Measurements from ENCODE around the gene DNAH12. TPM values are rescaled to one million over a fixed set of nuclear protein-coding genes. Genes with fewer than 3 reads are reported as not detected.
"Not testable (repeated sequence)": the region's sequence is repeated elsewhere in the genome, so short reads cannot be mapped to it uniquely, and the experiment has no call there.

The DNAH12 gene
- total RNA-seq, 1 donor from 2014 or later = 0.02 TPM

- Mint-ChIP-seq H3K36me3 (no peaks in the 10 kb centered on the region), H3K27ac (no peak overlapping the region), H3K27me3 (ENCODE audit: insufficient read depth, low read depth) (no peaks in the 10 kb centered on the region), H3K4me3 (no peak overlapping the region), H3K4me1 (no peaks in the 10 kb centered on the region), H3K9me3 (no peaks in the 10 kb centered on the region)
- TF ChIP-seq EZH2 (IDR thresholded peaks at IDR 0.05) = no peak
- TF ChIP-seq EZH2phosphoT487 (IDR thresholded peaks at IDR 0.05) = no peak
- TF ChIP-seq, protein P1, sequence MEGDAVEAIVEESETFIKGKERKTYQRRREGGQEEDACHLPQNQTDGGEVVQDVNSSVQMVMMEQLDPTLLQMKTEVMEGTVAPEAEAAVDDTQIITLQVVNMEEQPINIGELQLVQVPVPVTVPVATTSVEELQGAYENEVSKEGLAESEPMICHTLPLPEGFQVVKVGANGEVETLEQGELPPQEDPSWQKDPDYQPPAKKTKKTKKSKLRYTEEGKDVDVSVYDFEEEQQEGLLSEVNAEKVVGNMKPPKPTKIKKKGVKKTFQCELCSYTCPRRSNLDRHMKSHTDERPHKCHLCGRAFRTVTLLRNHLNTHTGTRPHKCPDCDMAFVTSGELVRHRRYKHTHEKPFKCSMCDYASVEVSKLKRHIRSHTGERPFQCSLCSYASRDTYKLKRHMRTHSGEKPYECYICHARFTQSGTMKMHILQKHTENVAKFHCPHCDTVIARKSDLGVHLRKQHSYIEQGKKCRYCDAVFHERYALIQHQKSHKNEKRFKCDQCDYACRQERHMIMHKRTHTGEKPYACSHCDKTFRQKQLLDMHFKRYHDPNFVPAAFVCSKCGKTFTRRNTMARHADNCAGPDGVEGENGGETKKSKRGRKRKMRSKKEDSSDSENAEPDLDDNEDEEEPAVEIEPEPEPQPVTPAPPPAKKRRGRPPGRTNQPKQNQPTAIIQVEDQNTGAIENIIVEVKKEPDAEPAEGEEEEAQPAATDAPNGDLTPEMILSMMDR (IDR thresholded peaks at IDR 0.05) = no peak
- H3K27ac ChIP-seq = no peak overlapping the region
- H3K27me3 ChIP-seq = no peaks in the 10 kb centered on the region
- no peaks in the 10 kb centered on the region for H3K9me3 ChIP-seq (ENCODE audit: low read depth)
- no peaks in the 10 kb centered on the region for H4K20me1 ChIP-seq (ENCODE audit: low read depth)
- no peaks in the 10 kb centered on the region for H3F3A ChIP-seq (ENCODE audit: low read depth)
- no peak overlapping the region for H3K4me3 ChIP-seq
- no peak overlapping the region for H2AFZ ChIP-seq (replicated peaks)
- no peaks in the 10 kb centered on the region for H3K4me1 ChIP-seq
- no peaks in the 10 kb centered on the region for H3K79me2 ChIP-seq (ENCODE audit: low read depth)
- no peaks in the 10 kb centered on the region for H3K36me3 ChIP-seq
- no peak overlapping the region for H3K9ac ChIP-seq
- no peak overlapping the region for H3K4me2 ChIP-seq
- no peak for DNase-seq (ENCODE audit: low spot score)
Measured at GRCh38 chr3:57354768-57355167, 189.4 kb downstream of the DNAH12 start.

DNA sequence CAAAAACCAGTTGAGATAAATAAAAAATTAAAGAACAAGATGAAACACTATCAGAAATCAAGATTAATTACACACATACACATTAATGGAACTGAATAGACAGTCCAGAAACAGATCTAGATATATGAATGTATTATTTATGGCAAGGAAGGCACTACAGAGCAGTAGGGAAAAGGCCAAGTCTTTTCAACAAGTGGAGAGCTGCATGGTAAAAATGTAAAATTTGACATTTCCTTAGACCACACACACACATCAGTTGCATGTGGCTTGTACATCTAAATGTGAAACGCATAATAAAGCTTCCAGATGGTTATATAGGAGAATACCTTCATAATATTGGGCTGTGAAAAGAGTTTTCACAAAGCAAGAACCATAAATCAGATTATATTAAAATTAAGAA is 193.9 kb downstream of the DNAH12 start:
- H3K9me3 Mint-ChIP-seq = no peaks in the 10 kb centered on the region
- H3K4me3 Mint-ChIP-seq = no peak overlapping the region
- Histone ChIP-seq H3K79me2 (ENCODE audit: low read depth) (no peaks in the 10 kb centered on the region), H3F3A (ENCODE audit: low read depth) (no peaks in the 10 kb centered on the region), H3K4me1 (no peaks in the 10 kb centered on the region), H3K9ac (no peak overlapping the region), H3K9me3 (ENCODE audit: low read depth) (peaks cover 5% of the 10 kb centered on the region), H3K4me2 (no peak overlapping the region), H3K27me3 (no peaks in the 10 kb centered on the region), H4K20me1 (ENCODE audit: low read depth) (no peaks in the 10 kb centered on the region), H3K4me3 (no peak overlapping the region), H3K27ac (no peak overlapping the region), H2AFZ (replicated peaks) (no peak overlapping the region), H3K36me3 (no peaks in the 10 kb centered on the region)
- H3K36me3 Mint-ChIP-seq = no peaks in the 10 kb centered on the region
- no peaks in the 10 kb centered on the region for H3K4me1 Mint-ChIP-seq
- no peaks in the 10 kb centered on the region for H3K27me3 Mint-ChIP-seq (ENCODE audit: insufficient read depth, low read depth)
- no peak for DNase-seq (ENCODE audit: low spot score)
- no peak overlapping the region for H3K27ac Mint-ChIP-seq
- TF ChIP-seq, protein P1 (IDR thresholded peaks at IDR 0.05) = no peak
- no peak for TF ChIP-seq EZH2 (IDR thresholded peaks at IDR 0.05)
- TF ChIP-seq EZH2phosphoT487 (IDR thresholded peaks at IDR 0.05) = no peak

DNA sequence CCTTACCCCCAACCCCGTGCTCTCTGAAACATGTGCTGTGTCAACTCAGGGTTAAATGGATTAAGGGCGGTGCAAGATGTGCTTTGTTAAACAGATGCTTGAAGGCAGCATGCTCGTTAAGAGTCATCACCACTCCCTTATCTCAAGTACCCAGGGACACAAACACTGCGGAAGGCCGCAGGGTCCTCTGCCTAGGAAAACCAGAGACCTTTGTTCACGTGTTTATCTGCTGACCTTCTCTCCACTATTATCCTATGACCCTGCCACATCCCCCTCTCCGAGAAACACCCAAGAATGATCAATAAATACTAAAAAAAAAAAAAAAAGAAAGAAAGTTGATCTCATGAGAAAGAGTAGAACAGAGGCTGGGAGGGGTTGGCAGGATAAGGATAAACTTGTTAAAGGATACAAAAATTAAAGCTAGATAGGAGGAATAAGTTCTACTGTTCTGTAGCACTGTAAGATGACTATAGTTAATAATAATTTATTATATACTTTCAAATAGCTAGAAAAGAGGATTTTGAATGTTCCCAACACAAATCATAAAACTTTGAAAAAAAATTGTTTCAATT is 205.0 kb downstream of the DNAH12 start:
- not testable (repeated sequence) for H3K27me3 ChIP-seq; H3K4me1 ChIP-seq; H3K4me1 Mint-ChIP-seq; H3K9me3 Mint-ChIP-seq; H3K36me3 ChIP-seq; H3K27ac ChIP-seq; H3K9ac ChIP-seq; H3K27ac Mint-ChIP-seq; H3K4me2 ChIP-seq; H3K27me3 Mint-ChIP-seq (ENCODE audit: insufficient read depth, low read depth); H4K20me1 ChIP-seq (ENCODE audit: low read depth); H3K36me3 Mint-ChIP-seq; H2AFZ ChIP-seq (replicated peaks); H3F3A ChIP-seq (ENCODE audit: low read depth); DNase-seq (ENCODE audit: low spot score); H3K9me3 ChIP-seq (ENCODE audit: low read depth); H3K4me3 ChIP-seq; H3K4me3 Mint-ChIP-seq; H3K79me2 ChIP-seq (ENCODE audit: low read depth)

DNA sequence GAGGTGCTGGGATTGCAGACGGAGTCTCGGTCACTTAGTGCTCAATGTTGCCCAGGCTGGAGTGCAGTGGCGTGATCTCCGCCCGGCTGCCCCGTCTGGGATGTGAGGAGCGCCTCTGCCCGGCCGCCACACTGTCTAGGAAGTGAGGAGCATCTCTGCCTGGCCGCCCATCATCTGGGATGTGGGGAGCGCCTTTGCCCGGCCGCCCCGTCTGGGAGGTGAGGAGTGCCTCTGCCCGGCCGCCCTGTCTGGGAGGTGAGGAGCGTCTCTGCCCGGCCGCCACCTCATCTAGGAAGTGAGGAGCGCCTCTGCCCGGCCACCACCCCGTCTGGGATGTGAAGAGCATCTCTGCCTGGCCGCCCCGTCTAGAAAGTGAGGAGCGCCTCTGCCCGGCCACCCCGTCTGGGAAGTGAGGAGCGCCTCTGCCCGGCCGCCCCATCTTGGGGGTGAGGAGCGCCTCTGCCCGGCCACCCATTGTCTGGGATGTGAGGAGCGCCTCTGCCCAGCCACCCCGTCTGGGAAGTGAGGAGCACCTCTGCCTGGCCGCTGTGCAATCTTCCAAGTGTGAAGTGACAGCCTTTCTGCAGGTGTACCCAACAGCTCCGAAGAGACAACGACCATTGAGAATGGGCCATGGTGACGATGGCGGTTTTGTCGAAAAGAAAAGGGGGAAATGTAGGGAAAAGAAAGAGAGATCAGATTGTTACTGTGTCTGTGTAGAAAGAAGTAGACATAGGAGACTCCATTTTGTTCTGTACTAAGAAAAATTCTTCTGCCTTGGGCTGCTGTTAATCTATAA is 205.7 kb downstream of the DNAH12 start:
- H2AFZ ChIP-seq (replicated peaks); H3K36me3 ChIP-seq; H3K27ac Mint-ChIP-seq; H3K4me3 Mint-ChIP-seq; H3K4me1 ChIP-seq; H3K27ac ChIP-seq; H3K79me2 ChIP-seq (ENCODE audit: low read depth); H3K36me3 Mint-ChIP-seq; H3K4me2 ChIP-seq; H3K4me3 ChIP-seq; H3K4me1 Mint-ChIP-seq; H3K9me3 ChIP-seq (ENCODE audit: low read depth); H3F3A ChIP-seq (ENCODE audit: low read depth); H3K9me3 Mint-ChIP-seq; H3K27me3 ChIP-seq; H3K27me3 Mint-ChIP-seq (ENCODE audit: insufficient read depth, low read depth); H3K9ac ChIP-seq; DNase-seq (ENCODE audit: low spot score); H4K20me1 ChIP-seq (ENCODE audit: low read depth): not testable (repeated sequence)

Measured in neural progenitor cell (in vitro differentiated cells).